Progenitor cell of endocrine pancreas (in vitro differentiated cells): ENCODE measurements around the gene TTC24. TPM values are rescaled to one million over a fixed set of nuclear protein-coding genes. Genes with fewer than 3 reads are reported as not detected.

ENCODE experiments used
- DNase-seq: peaks from one replicate; pipeline ENCODE4 v3.0.0; 2021; ENCODE audit warnings: low spot score; ENCODE audit not compliant: unreplicated experiment
- H3K27ac Mint-ChIP-seq: 2 replicates; pipeline ENCODE4 v1.8.0; 2021; ENCODE audit warnings: mild to moderate bottlenecking, moderate library complexity, mixed read lengths
- H3K27me3 Mint-ChIP-seq: 2 replicates; pipeline ENCODE4 v1.8.0; 2021; ENCODE audit warnings: mixed read lengths
- H3K36me3 Mint-ChIP-seq: 2 replicates; pipeline ENCODE4 v1.8.0; 2022; ENCODE audit warnings: mixed read lengths; ENCODE audit not compliant: insufficient read depth
- H3K4me1 Mint-ChIP-seq: 2 replicates; pipeline ENCODE4 v1.8.0; 2021; ENCODE audit warnings: low read depth, mixed read lengths
- H3K4me3 Mint-ChIP-seq: 2 replicates; pipeline ENCODE4 v1.8.0; 2021; ENCODE audit warnings: low read depth, mild to moderate bottlenecking, moderate library complexity, mixed read lengths
- H3K9me3 Mint-ChIP-seq: 2 replicates; pipeline ENCODE4 v1.8.0; 2021; ENCODE audit warnings: low read depth, mixed read lengths
- total RNA-seq: library from RNA; stranded (reverse); gene quantifications from 2 replicates; pipeline ENCODE4 v1.2.1, GENCODE V29; 2021
- TF ChIP-seq, protein P1 (sequence below): fragments of 200-600 bp; sonication (generic); IDR thresholded peaks from one replicate; pipeline ENCODE4 v1.5.0; 2021; ENCODE audit warnings: antibody characterized with exemption, mild to moderate bottlenecking; ENCODE audit not compliant: unreplicated experiment

The TTC24 gene
- total RNA-seq, 1 donor from 2014 or later, result not detected

DNA sequence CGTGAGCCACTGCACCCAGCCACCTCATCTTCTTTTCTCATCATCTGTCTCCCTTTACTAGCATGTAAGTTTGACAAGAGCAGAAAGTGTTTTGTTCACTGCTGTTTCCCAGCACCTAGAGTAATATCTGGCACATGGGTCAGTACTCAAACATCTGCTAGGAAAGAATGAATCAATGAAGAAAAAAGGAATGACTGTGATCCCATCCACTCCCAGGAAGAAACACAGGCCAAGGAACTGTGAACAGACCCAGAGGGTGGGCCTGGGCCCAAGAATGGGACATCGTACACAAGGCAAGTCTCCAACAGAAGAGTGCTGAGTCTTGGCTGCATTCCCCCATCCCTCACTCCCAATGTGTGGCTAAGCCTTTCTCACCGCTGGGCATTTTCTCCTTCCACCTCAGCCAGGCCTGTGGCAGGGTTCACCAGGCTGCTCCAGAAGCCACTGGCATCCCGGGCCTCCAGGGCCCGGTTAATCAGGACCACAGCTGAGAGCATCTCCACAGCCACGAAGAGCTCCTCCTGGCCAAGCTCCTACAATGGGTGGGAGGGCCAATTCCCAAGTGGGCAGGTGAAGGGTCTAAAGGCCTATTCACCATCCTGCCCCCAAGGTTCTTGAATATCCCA, 25.6 kb upstream of the TTC24 start:
- no peak overlapping the region for H3K27ac Mint-ChIP-seq
- no peaks in the 10 kb centered on the region for H3K4me1 Mint-ChIP-seq
- TF ChIP-seq, protein P1, sequence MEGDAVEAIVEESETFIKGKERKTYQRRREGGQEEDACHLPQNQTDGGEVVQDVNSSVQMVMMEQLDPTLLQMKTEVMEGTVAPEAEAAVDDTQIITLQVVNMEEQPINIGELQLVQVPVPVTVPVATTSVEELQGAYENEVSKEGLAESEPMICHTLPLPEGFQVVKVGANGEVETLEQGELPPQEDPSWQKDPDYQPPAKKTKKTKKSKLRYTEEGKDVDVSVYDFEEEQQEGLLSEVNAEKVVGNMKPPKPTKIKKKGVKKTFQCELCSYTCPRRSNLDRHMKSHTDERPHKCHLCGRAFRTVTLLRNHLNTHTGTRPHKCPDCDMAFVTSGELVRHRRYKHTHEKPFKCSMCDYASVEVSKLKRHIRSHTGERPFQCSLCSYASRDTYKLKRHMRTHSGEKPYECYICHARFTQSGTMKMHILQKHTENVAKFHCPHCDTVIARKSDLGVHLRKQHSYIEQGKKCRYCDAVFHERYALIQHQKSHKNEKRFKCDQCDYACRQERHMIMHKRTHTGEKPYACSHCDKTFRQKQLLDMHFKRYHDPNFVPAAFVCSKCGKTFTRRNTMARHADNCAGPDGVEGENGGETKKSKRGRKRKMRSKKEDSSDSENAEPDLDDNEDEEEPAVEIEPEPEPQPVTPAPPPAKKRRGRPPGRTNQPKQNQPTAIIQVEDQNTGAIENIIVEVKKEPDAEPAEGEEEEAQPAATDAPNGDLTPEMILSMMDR, result no peak
- H3K9me3 Mint-ChIP-seq, result no peaks in the 10 kb centered on the region
- no peak overlapping the region for H3K4me3 Mint-ChIP-seq
- H3K27me3 Mint-ChIP-seq, result no peaks in the 10 kb centered on the region
- peaks cover 8% of the 10 kb centered on the region for H3K36me3 Mint-ChIP-seq
- no peak for DNase-seq

DNA sequence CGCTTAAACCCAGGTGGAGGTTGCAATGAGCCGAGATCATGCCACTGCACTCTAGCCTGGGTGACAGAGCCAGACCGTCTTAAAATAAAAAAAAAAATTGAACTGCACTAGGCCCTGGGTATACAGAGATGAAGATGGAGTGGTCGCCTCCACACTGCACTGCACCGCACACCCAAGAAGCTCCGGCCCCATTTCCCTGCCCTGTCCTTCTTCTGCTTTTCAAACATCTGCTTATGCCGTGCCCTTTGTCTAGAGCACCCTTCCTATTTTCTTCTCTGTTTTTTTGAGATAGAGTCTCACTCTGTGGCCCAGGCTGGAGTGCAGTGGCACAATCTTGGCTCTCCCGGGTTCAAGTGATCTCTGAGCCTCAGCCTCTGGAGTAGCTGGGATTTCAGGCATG, 24.6 kb upstream of the TTC24 start:
- Mint-ChIP-seq H3K36me3 (peaks cover 10% of the 10 kb centered on the region), H3K27me3 (no peaks in the 10 kb centered on the region), H3K4me1 (no peaks in the 10 kb centered on the region), H3K4me3 (no peak overlapping the region), H3K27ac (no peak overlapping the region), H3K9me3 (no peaks in the 10 kb centered on the region)
- TF ChIP-seq, protein P1, result no peak
- no peak for DNase-seq

DNA sequence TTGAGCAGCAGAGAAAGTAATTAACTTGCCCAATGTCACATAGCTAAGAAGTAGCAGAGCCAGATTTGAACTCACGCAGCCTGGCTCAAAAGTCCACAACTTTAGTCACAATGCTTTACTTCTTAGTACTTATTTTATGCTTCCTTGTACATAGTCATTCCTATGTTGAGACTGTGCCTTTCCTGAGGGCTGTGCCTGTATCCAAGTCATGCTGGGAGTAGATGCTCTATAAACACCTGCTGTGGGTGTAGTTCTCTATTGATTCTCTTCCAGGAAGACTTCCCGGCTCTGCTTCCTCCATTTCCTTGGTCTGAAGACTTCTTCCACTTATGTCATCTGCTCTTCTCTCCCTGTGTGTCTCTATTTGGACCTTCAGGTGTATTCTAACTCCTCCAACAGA, 23.8 kb upstream of the TTC24 start:
- Mint-ChIP-seq H3K9me3 (no peaks in the 10 kb centered on the region), H3K4me3 (no peak overlapping the region), H3K36me3 (peaks cover 10% of the 10 kb centered on the region), H3K4me1 (no peaks in the 10 kb centered on the region), H3K27me3 (no peaks in the 10 kb centered on the region), H3K27ac (no peak overlapping the region)
- DNase-seq, result no peak
- TF ChIP-seq, protein P1, result no peak

DNA sequence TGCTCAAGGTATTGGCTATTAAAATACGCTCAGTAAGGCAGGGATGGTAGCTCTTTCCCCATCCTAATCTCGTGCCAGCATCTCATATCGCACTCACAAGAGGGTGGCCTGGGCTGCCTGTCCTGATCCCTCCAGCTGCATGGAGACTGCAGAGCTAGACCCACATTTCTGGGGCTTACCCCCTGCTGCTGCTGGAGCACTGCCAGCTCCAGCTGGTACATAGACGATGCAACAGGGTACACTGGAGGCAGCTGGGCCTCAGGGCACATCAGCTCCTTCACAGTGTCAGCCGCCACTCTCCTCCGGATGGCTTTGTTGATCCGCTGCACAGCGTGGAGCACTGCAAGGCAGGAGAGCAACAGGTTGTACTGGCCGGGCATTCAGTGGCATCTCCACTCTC, 23.2 kb upstream of the TTC24 start:
- TF ChIP-seq, protein P1, result no peak
- Mint-ChIP-seq H3K27ac (no peak overlapping the region), H3K36me3 (peaks cover 10% of the 10 kb centered on the region), H3K4me3 (no peak overlapping the region), H3K4me1 (no peaks in the 10 kb centered on the region), H3K27me3 (no peaks in the 10 kb centered on the region), H3K9me3 (no peaks in the 10 kb centered on the region)
- no peak for DNase-seq

DNA sequence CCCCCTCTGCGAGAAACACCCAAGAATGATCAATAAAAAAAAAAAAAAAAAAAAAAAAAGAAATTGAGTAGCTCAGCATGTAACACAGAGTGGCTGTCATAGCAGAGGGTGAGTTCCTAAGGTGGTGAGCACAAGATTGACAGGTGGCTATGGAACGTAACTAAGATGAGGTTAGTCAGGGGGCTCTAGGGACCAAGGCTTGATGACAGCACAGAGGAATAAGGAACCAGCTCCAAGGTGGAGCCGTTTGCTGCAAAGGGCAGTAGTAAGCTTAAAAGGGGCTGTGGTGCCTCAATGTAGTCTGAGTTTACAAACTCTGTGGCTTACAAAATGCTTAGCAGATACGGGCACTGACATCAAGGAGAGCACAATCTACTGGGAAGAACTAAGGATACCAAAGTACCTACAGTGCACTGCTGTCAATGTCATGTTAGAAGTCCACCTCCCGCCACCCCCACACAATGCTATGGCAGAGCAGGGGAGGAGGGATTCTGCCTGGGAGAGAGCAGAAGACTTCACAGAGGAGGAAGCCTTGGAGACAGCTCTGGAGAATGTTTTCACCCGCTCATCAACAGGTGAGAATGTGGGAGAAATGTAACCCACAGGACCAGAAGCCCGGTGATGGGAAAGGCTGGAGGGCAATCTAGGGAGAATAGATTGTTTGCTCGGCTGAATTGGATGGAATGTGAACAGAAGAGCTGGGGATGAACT, 20.3 kb upstream of the TTC24 start:
- Mint-ChIP-seq H3K4me3 (no peak overlapping the region), H3K4me1 (no peaks in the 10 kb centered on the region), H3K9me3 (no peaks in the 10 kb centered on the region), H3K27me3 (no peaks in the 10 kb centered on the region), H3K36me3 (peaks cover 4% of the 10 kb centered on the region), H3K27ac (no peak overlapping the region)
- TF ChIP-seq, protein P1, result no peak
- DNase-seq, result no peak
